B cell (primary cell): ENCODE results near the gene NGEF. TPM values are rescaled to one million over a fixed set of nuclear protein-coding genes. Genes with fewer than 3 reads are reported as not detected.

ENCODE experiments used
- ATAC-seq: fragments of 200-7000 bp; cut with Tn5 transposase; one replicate; pipeline ENCODE4 v1.10.0; 2021; ENCODE audit warnings: low read depth, mild to moderate bottlenecking, moderate number of reproducible peaks, moderate library complexity
- CTCF ChIA-PET: fragments of 350-600 bp; sonication (Branson Sonifier 250); formaldehyde crosslinking; loops from one replicate; lab custom pipeline; 2021; ENCODE audit warnings: antibody characterized with exemption, inconsistent platforms; lab: Charles Lee
- POLR2A ChIA-PET: fragments of 350-600 bp; sonication (Branson Sonifier 250); formaldehyde crosslinking; loops from one replicate; lab custom pipeline; 2021; ENCODE audit warnings: antibody characterized with exemption; lab: Charles Lee
- DNase-seq: peaks from one replicate; pipeline ENCODE4 v3.0.0; 2013
- H2AFZ ChIP-seq: 2 replicates; pipeline ENCODE4 v1.6.1; 2012; ENCODE audit warnings: mild to moderate bottlenecking, low read depth, low read length; ENCODE audit not compliant: insufficient read depth, poor library complexity, severe bottlenecking
- H3K27ac ChIP-seq, 2 donors: 1 replicate in 1 of 2; 2 replicates in 1 of 2; pipeline ENCODE4 v1.5.1; 2012 to 2013; ENCODE audit warnings: low read length in 2 of 2, mild to moderate bottlenecking in 2 of 2, moderate library complexity in 1 of 2
- H3K27me3 ChIP-seq, 4 experiments: fragments of 200-600 bp in 1 of 4; sonication (generic) in 1 of 4; replicated peaks in 1 of 4; 1 replicate in 2 of 4; 2 replicates in 2 of 4; pipeline versions ENCODE4 v1.6.1 to v1.7.0; 2013 to 2016; ENCODE audit warnings: low read length in 3 of 4, mild to moderate bottlenecking in 2 of 4, mixed read lengths in 1 of 4, moderate library complexity in 1 of 4; ENCODE audit not compliant: insufficient read depth in 4 of 4, control insufficient read depth in 3 of 4; ENCODE audit errors: control extremely low read depth in 1 of 4
- H3K36me3 ChIP-seq, 2 experiments: replicated peaks in 1 of 2; 1 replicate in 1 of 2; 2 replicates in 1 of 2; pipeline versions ENCODE4 v1.6.1 to v1.7.1; 2013; ENCODE audit warnings: low read length in 1 of 2; ENCODE audit not compliant: insufficient read depth in 2 of 2, control insufficient read depth in 1 of 2; ENCODE audit errors: control extremely low read depth in 1 of 2, extremely low read depth in 1 of 2
- H3K4me1 ChIP-seq, 2 donors: fragments of 200-600 bp in 1 of 2; sonication (generic) in 1 of 2; 1 replicate in 1 of 2; 2 replicates in 1 of 2; pipeline versions ENCODE4 v1.5.1 to v1.6.1; 2013 to 2017; ENCODE audit warnings: low read length in 2 of 2; ENCODE audit not compliant: control insufficient read depth in 2 of 2, insufficient read depth in 2 of 2
- H3K4me2 ChIP-seq: replicated peaks from 2 replicates; pipeline ENCODE3; 2012; ENCODE audit warnings: mild to moderate bottlenecking, low read depth, low read length; ENCODE audit not compliant: poor library complexity, severe bottlenecking
- H3K4me3 ChIP-seq, 5 experiments: fragments of 200-600 bp in 1 of 5; sonication (generic) in 1 of 5; 1 replicate in 3 of 5; 2 replicates in 2 of 5; pipeline versions ENCODE4 v1.5.1 to v1.7.0; 2011 to 2016; ENCODE audit warnings: low read length in 4 of 5, mild to moderate bottlenecking in 4 of 5, low read depth in 2 of 5, control low read depth in 1 of 5, moderate library complexity in 1 of 5; ENCODE audit not compliant: insufficient read depth in 1 of 5; ENCODE audit errors: control extremely low read depth in 1 of 5, extremely low read depth in 1 of 5
- H3K79me2 ChIP-seq: fragments of 200-600 bp; sonication (generic); one replicate; pipeline ENCODE4 v1.6.0; 2016; ENCODE audit warnings: low read length; ENCODE audit not compliant: control insufficient read depth, insufficient read depth
- H3K9ac ChIP-seq: fragments of 200-600 bp; sonication (generic); 2 replicates; pipeline ENCODE4 v1.6.1; 2017; ENCODE audit warnings: mild to moderate bottlenecking, low read length, moderate library complexity
- H3K9me3 ChIP-seq, 3 donors: one replicate each; pipeline versions ENCODE4 v1.6.1 to v1.7.1; 2013; ENCODE audit warnings: low read length in 2 of 3; ENCODE audit not compliant: control insufficient read depth in 2 of 3, insufficient read depth in 1 of 3; ENCODE audit errors: control extremely low read depth in 1 of 3
- H4K20me1 ChIP-seq: 2 replicates; pipeline ENCODE4 v1.6.0; 2012; ENCODE audit warnings: mild to moderate bottlenecking, low read length; ENCODE audit not compliant: insufficient read depth, control insufficient read depth, poor library complexity, severe bottlenecking
- H3K27ac Mint-ChIP-seq: one replicate; pipeline ENCODE4 v1.8.0; 2021; ENCODE audit warnings: mixed read lengths
- H3K27me3 Mint-ChIP-seq: one replicate; pipeline ENCODE4 v1.8.0; 2021; ENCODE audit warnings: mixed read lengths
- H3K4me1 Mint-ChIP-seq: one replicate; pipeline ENCODE4 v1.8.0; 2021; ENCODE audit warnings: mixed read lengths
- H3K4me3 Mint-ChIP-seq: one replicate; pipeline ENCODE4 v1.8.0; 2021; ENCODE audit warnings: mixed read lengths
- H3K9me3 Mint-ChIP-seq: one replicate; pipeline ENCODE4 v1.8.0; 2022; ENCODE audit warnings: mixed read lengths; ENCODE audit not compliant: insufficient read depth
- EZH2 ChIP-seq: IDR thresholded peaks from 2 replicates; pipeline ENCODE4 v1.6.1; 2012; ENCODE audit warnings: borderline replicate concordance, low read depth, mild to moderate bottlenecking, moderate library complexity, low read length; ENCODE audit not compliant: insufficient read depth, poor library complexity, severe bottlenecking
- WGBS: methylation state at CpG from one replicate; pipeline ENCODE4 v1.1.5; 2013; ENCODE audit warnings: missing lambda C conversion rate; ENCODE audit not compliant: insufficient coverage; 5-methylcytosine and 5-hydroxymethylcytosine counted together
- intact Hi-C: fragments of 100-400 bp; cut with micrococcal nuclease; formaldehyde crosslinking; loops from one replicate; pipeline ENCODE4 v1.10.0; 2022
- polyA plus RNA-seq: library from polyadenylated mRNA; depleted of rRNA; stranded (reverse); fragments of >200 nt; gene quantifications from 2 replicates; pipeline ENCODE4 v1.2.3, GENCODE V29; 2012
- total RNA-seq, 2 donors: library from RNA; stranded (reverse); fragments of 120-200 nt in 1 of 2; gene quantifications; 1 replicate in 1 of 2; 2 replicates in 1 of 2; pipeline versions ENCODE4 v1.2.3 to v1.2.4, GENCODE V29; 2013 to 2022
- TF ChIP-seq, protein P1 (sequence below): fragments of 200-600 bp; IDR thresholded peaks from one replicate; pipeline ENCODE4 v1.8.0; 2022; ENCODE audit warnings: antibody characterized with exemption, mild to moderate bottlenecking

Gene NGEF
- total and polyA plus RNA-seq, 2 donors (not counting 1 experiment from before 2014, with no cell fraction given), result not detected

DNA sequence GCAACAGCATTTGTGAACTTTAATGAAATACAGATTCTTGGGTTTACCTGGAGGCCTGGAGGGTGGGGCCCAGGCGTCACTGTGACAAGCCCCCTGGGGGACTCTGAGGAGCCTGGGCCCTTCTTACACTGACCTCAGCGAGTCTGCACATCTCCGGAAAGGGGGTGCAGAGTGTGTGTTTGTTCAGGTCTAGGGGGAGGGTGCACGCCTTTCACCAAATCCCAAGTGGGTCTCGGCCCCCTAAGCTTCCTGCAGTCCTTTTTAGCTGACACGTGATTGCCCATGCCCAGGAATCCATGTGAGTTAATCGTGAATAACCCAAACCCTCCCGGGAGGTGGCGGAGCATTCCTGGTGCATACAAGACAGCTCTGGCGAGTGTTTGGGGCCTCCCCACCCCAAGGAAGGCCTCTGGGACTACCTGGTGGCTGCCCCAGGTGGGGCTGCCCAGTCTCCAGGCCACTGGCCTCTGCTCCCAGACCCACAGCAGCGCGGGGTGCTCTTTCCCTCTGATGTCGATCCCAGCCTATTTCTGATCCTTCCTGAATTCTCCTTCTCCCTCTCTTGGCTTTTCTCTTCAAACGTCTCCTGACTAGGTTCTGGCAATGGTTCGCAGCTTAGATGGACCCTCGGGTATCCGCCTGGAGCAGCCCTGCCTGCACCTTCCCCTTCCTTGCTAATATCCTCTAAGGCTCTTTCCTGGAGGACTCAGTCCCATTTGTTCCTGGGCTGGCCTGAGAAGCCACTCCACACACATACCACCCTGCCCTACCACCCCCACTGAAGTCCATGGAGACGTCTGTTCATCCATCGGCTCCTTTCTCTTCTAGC, 10.0 kb downstream of the NGEF start:
- no peak overlapping the region for H2AFZ ChIP-seq
- no peaks in the 10 kb centered on the region for H3K36me3 ChIP-seq
- ATAC-seq, result no peak
- DNase-seq, result no peak
- TF ChIP-seq EZH2, result no peak
- TF ChIP-seq, protein P1, sequence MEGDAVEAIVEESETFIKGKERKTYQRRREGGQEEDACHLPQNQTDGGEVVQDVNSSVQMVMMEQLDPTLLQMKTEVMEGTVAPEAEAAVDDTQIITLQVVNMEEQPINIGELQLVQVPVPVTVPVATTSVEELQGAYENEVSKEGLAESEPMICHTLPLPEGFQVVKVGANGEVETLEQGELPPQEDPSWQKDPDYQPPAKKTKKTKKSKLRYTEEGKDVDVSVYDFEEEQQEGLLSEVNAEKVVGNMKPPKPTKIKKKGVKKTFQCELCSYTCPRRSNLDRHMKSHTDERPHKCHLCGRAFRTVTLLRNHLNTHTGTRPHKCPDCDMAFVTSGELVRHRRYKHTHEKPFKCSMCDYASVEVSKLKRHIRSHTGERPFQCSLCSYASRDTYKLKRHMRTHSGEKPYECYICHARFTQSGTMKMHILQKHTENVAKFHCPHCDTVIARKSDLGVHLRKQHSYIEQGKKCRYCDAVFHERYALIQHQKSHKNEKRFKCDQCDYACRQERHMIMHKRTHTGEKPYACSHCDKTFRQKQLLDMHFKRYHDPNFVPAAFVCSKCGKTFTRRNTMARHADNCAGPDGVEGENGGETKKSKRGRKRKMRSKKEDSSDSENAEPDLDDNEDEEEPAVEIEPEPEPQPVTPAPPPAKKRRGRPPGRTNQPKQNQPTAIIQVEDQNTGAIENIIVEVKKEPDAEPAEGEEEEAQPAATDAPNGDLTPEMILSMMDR, result no peak
- H3K9me3 Mint-ChIP-seq, result no peaks in the 10 kb centered on the region
- 87% methylated on average over 19 of the region's 19 CpGs for WGBS
- H3K4me2 ChIP-seq, result no peak overlapping the region
- H3K4me3 ChIP-seq, result no peak overlapping the region
- no peaks in the 10 kb centered on the region for H3K4me1 Mint-ChIP-seq
- CTCF ChIA-PET, result no interaction called here
- intact Hi-C loops, result no loop called here
- no peak overlapping the region for H3K27ac ChIP-seq
- H3K27me3 ChIP-seq, result no peaks in the 10 kb centered on the region
- no peaks in the 10 kb centered on the region for H4K20me1 ChIP-seq
- H3K9ac ChIP-seq, result no peak overlapping the region
- no peaks in the 10 kb centered on the region for H3K79me2 ChIP-seq
- POLR2A ChIA-PET, result no interaction called here
- H3K9me3 ChIP-seq, result peaks cover 0 to 6% (median 0%) of the 10 kb centered on the region in 3 donors
- H3K4me1 ChIP-seq, result no peaks in the 10 kb centered on the region
- no peak overlapping the region for H3K27ac Mint-ChIP-seq
- H3K4me3 Mint-ChIP-seq, result no peak overlapping the region
- peaks cover 7% of the 10 kb centered on the region for H3K27me3 Mint-ChIP-seq
